Measurements from ENCODE around the gene DPM3.
A peak's percentile ranks its signal among the peaks of the same experiment; 100 is the strongest.

DNA sequence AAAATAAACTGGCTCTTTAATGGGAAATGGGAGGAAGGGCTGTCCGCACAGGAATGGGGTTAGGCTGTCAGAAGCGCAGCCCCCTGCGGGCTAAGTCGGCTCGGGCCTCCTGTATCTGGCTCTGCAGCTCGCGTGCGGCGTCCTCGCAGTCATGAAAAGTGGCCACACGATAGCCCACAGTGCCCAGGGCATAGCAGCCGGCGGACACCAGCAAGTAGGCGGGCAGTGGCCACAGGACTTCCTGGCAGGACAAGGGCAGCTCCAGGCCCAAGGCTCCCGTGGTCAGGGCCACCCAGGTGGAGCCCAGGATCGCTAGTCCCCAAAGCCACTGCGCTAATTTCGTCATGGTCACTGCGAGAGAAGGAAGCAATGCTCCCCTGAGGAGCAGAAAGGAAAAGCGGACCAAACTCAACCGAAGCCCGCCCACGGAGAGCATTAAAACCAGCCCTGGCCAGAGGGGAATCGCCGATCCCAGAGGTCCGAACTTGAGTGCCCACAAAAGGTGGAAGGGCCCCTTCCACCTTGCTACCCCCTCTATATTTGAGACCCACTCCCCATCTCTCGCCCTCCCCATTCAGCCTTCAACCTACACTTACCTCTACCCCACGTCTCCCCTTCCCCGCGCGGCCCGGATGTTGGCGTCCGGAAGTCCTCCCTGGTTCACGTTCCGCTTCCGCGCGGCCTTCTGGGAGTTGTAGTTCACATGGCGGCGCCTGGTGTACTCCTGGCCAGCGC is at the start of gene DPM3:
- TF ChIP-seq POLR2AphosphoS5 (IDR thresholded peaks at IDR 0.05; ENCODE audit: insufficient read depth, low read depth, low read length): peak; percentile 38
- TF ChIP-seq CTCF (IDR thresholded peaks at IDR 0.05; ENCODE audit: extremely low read depth in 1 of 2, insufficient read depth in 1 of 2, low read depth in 1 of 2, low read length in 2 of 2): no peak
- TF ChIP-seq POLR2A (IDR thresholded peaks at IDR 0.05; ENCODE audit: low read depth, low read length): peak; percentile 77
- TF ChIP-seq FOS (IDR thresholded peaks at IDR 0.05; ENCODE audit: borderline replicate concordance, insufficient read depth, low read length): no peak
- TF ChIP-seq EZH2 (IDR thresholded peaks at IDR 0.05; ENCODE audit: borderline replicate concordance, low read depth, low read length, severe bottlenecking): no peak

All from endothelial cell of umbilical vein (primary cell).